Glutamatergic neuron (in vitro differentiated cells): ENCODE results near the gene CARD19. TPM values are rescaled to one million over a fixed set of nuclear protein-coding genes. Genes with fewer than 3 reads are reported as not detected.
"Not testable (repeated sequence)": the region's sequence is repeated elsewhere in the genome, so short reads cannot be mapped to it uniquely, and the experiment has no call there.

Source experiments
- DNase-seq: peaks from one replicate; pipeline ENCODE4 v3.0.0; 2022
- H3K27ac Mint-ChIP-seq: one replicate; pipeline ENCODE4 v1.8.0; 2020; ENCODE audit warnings: mild to moderate bottlenecking, mixed read lengths, inconsistent platforms; ENCODE audit not compliant: unreplicated experiment
- H3K27me3 Mint-ChIP-seq: one replicate; pipeline ENCODE4 v1.8.0; 2020; ENCODE audit warnings: mild to moderate bottlenecking, moderate library complexity, mixed read lengths, inconsistent platforms; ENCODE audit not compliant: unreplicated experiment
- H3K36me3 Mint-ChIP-seq: one replicate; pipeline ENCODE4 v1.8.0; 2020; ENCODE audit warnings: mild to moderate bottlenecking, mixed read lengths, inconsistent platforms; ENCODE audit not compliant: unreplicated experiment
- H3K4me1 Mint-ChIP-seq: one replicate; pipeline ENCODE4 v1.8.0; 2020; ENCODE audit warnings: mild to moderate bottlenecking, low read depth, mixed read lengths, inconsistent platforms; ENCODE audit not compliant: unreplicated experiment
- H3K4me3 Mint-ChIP-seq: one replicate; pipeline ENCODE4 v1.8.0; 2020; ENCODE audit warnings: mild to moderate bottlenecking, mixed read lengths, inconsistent platforms; ENCODE audit not compliant: unreplicated experiment
- H3K9me3 Mint-ChIP-seq: one replicate; pipeline ENCODE4 v1.8.0; 2020; ENCODE audit warnings: mild to moderate bottlenecking, moderate library complexity, mixed read lengths, inconsistent platforms; ENCODE audit not compliant: unreplicated experiment
- CTCF ChIP-seq: fragments of 200-600 bp; sonication (generic); IDR thresholded peaks from one replicate; pipeline ENCODE4 v1.5.0; 2021; ENCODE audit not compliant: partially characterized antibody, unreplicated experiment
- total RNA-seq: library from RNA; stranded (reverse); fragmentation: NEBNext Ultra II Directional; extraction: Animal tissue kit (Norgen Biotek cat#: 25700); gene quantifications from one replicate; pipeline ENCODE4 v1.2.1, GENCODE V29; 2021; ENCODE audit not compliant: unreplicated experiment

The CARD19 gene
- total RNA-seq, 1 donor from 2014 or later, result 55.8 TPM

- peak overlapping the region; percentile 79 for H3K27ac Mint-ChIP-seq
- H3K4me1 Mint-ChIP-seq, result peaks cover 6% of the 10 kb centered on the region
- peaks cover 15% of the 10 kb centered on the region for H3K9me3 Mint-ChIP-seq
Measured at GRCh38 chr9:93138171-93138764, 42.3 kb downstream of the CARD19 start.

DNA sequence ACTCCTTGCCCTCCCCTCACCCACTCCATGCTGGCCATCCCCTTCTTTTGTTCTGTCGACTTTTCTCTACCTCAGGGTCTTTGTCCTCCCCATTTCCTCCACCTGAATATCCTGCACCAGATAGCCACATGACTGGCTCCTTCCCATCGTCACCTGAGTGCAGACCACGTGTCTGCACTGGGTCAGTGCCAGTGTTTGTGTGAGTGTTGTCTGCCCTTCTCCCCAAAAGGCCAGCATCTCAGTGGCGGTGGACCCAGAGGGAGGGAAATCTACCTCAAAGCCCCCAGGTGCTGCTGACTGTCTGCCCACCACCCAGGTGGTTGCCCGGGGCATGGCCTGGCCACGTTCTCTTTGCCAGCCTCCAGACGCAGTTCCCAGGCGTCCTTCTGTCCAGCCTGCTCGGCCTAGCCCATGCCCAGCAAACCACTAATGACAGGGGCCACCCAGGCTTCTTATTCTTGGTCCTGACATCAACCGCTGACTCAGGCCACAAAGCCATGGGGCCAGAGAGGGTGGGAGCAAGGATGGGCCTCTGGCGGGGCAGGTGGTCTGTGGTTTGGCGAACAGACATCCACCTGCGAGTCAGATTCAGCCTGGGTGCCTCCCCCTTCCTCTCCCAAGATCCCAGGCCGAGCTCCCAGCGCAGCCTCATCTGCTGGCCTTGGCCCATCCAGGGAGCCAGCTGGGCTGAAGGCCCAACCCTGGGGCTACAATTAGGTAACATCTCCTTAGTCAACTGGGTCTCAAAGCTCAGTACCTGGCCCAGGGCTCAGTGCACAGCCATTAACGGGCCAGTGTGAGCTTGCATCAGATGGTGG lies 43.6 kb downstream of the CARD19 start:
- DNase-seq, result no peak
- peaks cover 4% of the 10 kb centered on the region for H3K36me3 Mint-ChIP-seq
- H3K9me3 Mint-ChIP-seq, result peaks cover 15% of the 10 kb centered on the region
- peaks cover 10% of the 10 kb centered on the region for H3K27me3 Mint-ChIP-seq
- H3K27ac Mint-ChIP-seq, result no peak overlapping the region
- H3K4me1 Mint-ChIP-seq, result peaks cover 9% of the 10 kb centered on the region
- H3K4me3 Mint-ChIP-seq, result no peak overlapping the region
- no peak for TF ChIP-seq CTCF

More at GRCh38 chr9:93138171-93138764, 42.3 kb downstream of the CARD19 start:
- peaks cover 11% of the 10 kb centered on the region for H3K27me3 Mint-ChIP-seq
- no peak overlapping the region for H3K4me3 Mint-ChIP-seq
- no peak for TF ChIP-seq CTCF
- H3K36me3 Mint-ChIP-seq, result peaks cover 4% of the 10 kb centered on the region
- no peak for DNase-seq

- Mint-ChIP-seq H3K27me3 (peaks cover 5% of the 10 kb centered on the region), H3K27ac (no peak overlapping the region), H3K36me3 (peaks cover 4% of the 10 kb centered on the region), H3K4me1 (peaks cover 6% of the 10 kb centered on the region), H3K9me3 (peaks cover 6% of the 10 kb centered on the region), H3K4me3 (no peak overlapping the region)
- no peak for DNase-seq
- no peak for TF ChIP-seq CTCF
Measured at GRCh38 chr9:93141771-93142483, 45.9 kb downstream of the CARD19 start.

DNA sequence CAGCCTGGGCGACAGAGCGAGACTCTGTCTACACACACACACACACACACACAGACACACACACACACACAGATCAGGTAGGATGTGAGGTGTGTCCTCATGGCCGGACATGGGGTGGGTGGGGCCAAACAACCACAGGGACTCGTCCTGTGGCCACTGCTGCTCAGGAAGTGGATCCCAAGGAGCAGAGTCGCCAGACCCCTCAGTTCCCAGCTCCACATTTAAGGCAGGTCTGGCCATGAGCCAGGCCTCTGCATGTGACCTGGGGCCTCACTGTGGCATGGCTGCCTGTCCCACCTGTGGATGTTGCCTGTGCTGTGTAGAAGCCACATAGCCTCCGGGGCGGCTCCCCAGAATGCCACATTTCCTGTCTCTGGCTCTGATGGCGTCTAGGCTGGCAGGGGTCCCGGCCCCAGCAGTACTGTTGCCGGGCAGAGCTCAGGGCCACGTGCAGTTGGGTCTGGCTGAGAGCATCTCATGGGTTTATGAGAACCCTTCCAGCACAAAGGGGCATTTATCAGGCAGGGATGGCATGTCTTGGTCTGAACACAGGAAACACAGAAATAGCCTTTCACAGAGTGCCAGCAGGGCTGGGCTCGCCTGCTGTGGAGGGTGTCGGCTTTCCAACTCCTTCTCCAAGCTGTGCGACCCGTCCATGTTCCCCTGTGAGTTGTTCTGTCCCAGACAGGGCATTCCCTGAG lies 48.0 kb downstream of the CARD19 start:
- Mint-ChIP-seq H3K27me3 (peaks cover 5% of the 10 kb centered on the region), H3K4me1 (peaks cover 6% of the 10 kb centered on the region), H3K4me3 (no peak overlapping the region), H3K27ac (no peak overlapping the region), H3K9me3 (no peaks in the 10 kb centered on the region), H3K36me3 (no peaks in the 10 kb centered on the region)
- no peak for DNase-seq
- no peak for TF ChIP-seq CTCF

GRCh38 chr9:93146696-93147095 lies 50.7 kb downstream of the CARD19 start:
- H3K9me3 Mint-ChIP-seq, H3K4me3 Mint-ChIP-seq, H3K27ac Mint-ChIP-seq, H3K36me3 Mint-ChIP-seq, DNase-seq, H3K27me3 Mint-ChIP-seq, H3K4me1 Mint-ChIP-seq: not testable (repeated sequence)
